ENCODE measurements around the gene RXRB.

The RXRB gene

GRCh38 chr6:33203443-33204164 lies 3.1 kb upstream of the RXRB start:
- no peak for DNase-seq (ENCODE audit: low spot score)
- in situ Hi-C loops (cut with MboI; ENCODE audit: low sequenced_read_pairs, unreplicated experiment), result no loop called here
- TF ChIP-seq CTCF (IDR thresholded peaks at IDR 0.05; ENCODE audit: borderline replicate concordance, control extremely low read depth, extremely low read depth, insufficient read depth, missing control alignments), result no peak

GRCh38 chr6:33202799-33203198 lies 2.3 kb upstream of the RXRB start:
- in situ Hi-C loops (cut with MboI; ENCODE audit: low sequenced_read_pairs, unreplicated experiment), result no loop called here
- DNase-seq (ENCODE audit: low spot score), result no peak
- no peak for TF ChIP-seq CTCF (IDR thresholded peaks at IDR 0.05; ENCODE audit: borderline replicate concordance, control extremely low read depth, extremely low read depth, insufficient read depth, missing control alignments)

GRCh38 chr6:33201935-33202334 lies 1.5 kb upstream of the RXRB start:
- no peak for DNase-seq (ENCODE audit: low spot score)
- in situ Hi-C loops (cut with MboI; ENCODE audit: low sequenced_read_pairs, unreplicated experiment), result no loop called here
- TF ChIP-seq CTCF (IDR thresholded peaks at IDR 0.05; ENCODE audit: borderline replicate concordance, control extremely low read depth, extremely low read depth, insufficient read depth, missing control alignments), result no peak

GRCh38 chr6:33201147-33201545 lies 681 bp upstream of the RXRB start:
- in situ Hi-C loops (cut with MboI; ENCODE audit: low sequenced_read_pairs, unreplicated experiment), result no loop called here
- no peak for TF ChIP-seq CTCF (IDR thresholded peaks at IDR 0.05; ENCODE audit: borderline replicate concordance, control extremely low read depth, extremely low read depth, insufficient read depth, missing control alignments)
- no peak for DNase-seq (ENCODE audit: low spot score)

- TF ChIP-seq CTCF (IDR thresholded peaks at IDR 0.05; ENCODE audit: borderline replicate concordance, control extremely low read depth, extremely low read depth, insufficient read depth, missing control alignments), result no peak
- in situ Hi-C loops (cut with MboI; ENCODE audit: low sequenced_read_pairs, unreplicated experiment), result no loop called here
- DNase-seq (ENCODE audit: low spot score), result peak; percentile 86
Measured at GRCh38 chr6:33199687-33200218, 712 bp downstream of the RXRB start.

GRCh38 chr6:33198853-33199436 lies 1.5 kb downstream of the RXRB start:
- no peak for DNase-seq (ENCODE audit: low spot score)
- in situ Hi-C loops (cut with MboI; ENCODE audit: low sequenced_read_pairs, unreplicated experiment), result no loop called here
- TF ChIP-seq CTCF (IDR thresholded peaks at IDR 0.05; ENCODE audit: borderline replicate concordance, control extremely low read depth, extremely low read depth, insufficient read depth, missing control alignments), result no peak
